IMR-90 (cell line): ENCODE data around the gene SLC35A4.

Source experiments
- BHLHE40 ChIP-seq: fragments of 150-350 bp; IDR thresholded peaks from 2 replicates; pipeline ENCODE4 v1.6.1; 2016; ENCODE audit warnings: mild to moderate bottlenecking, low read depth, low read length
- CEBPB ChIP-seq: IDR thresholded peaks from 2 replicates; pipeline ENCODE4 v1.6.1; 2012; ENCODE audit warnings: low read depth, low read length, improper control_type of control experiment
- CHD1 ChIP-seq: IDR thresholded peaks from 2 replicates; pipeline ENCODE4 v1.6.1; 2012; ENCODE audit warnings: low read depth, low read length, improper control_type of control experiment
- CTCF ChIP-seq: conservative IDR thresholded peaks from 2 replicates; pipeline ENCODE4 v1.5.1; 2012; ENCODE audit warnings: mild to moderate bottlenecking, low read depth, low read length, improper control_type of control experiment
- FOS ChIP-seq: fragments of 150-350 bp; IDR thresholded peaks from 2 replicates; pipeline ENCODE4 v1.6.1; 2016; ENCODE audit warnings: low read depth, low read length
- MAFK ChIP-seq: IDR thresholded peaks from 2 replicates; pipeline ENCODE4 v1.6.1; 2012; ENCODE audit warnings: low read depth, low read length, improper control_type of control experiment
- MAZ ChIP-seq: IDR thresholded peaks from 2 replicates; pipeline ENCODE4 v1.6.1; 2012; ENCODE audit warnings: low read depth, mild to moderate bottlenecking, low read length, improper control_type of control experiment, moderate library complexity, borderline replicate concordance
- POLR2A ChIP-seq: IDR thresholded peaks from 2 replicates; pipeline ENCODE4 v1.6.1; 2012; ENCODE audit warnings: mild to moderate bottlenecking, low read depth, low read length
- RAD21 ChIP-seq: IDR thresholded peaks from 2 replicates; pipeline ENCODE4 v1.6.1; 2012; ENCODE audit warnings: low read length, improper control_type of control experiment
- RCOR1 ChIP-seq: IDR thresholded peaks from 2 replicates; pipeline ENCODE4 v1.6.1; 2012; ENCODE audit warnings: mild to moderate bottlenecking, low read length, improper control_type of control experiment; ENCODE audit not compliant: insufficient replicate concordance
- RFX5 ChIP-seq: IDR thresholded peaks from 2 replicates; pipeline ENCODE4 v1.8.0; 2012; ENCODE audit warnings: low read depth, mild to moderate bottlenecking, low read length, moderate library complexity
- SMC3 ChIP-seq: fragments of 150-350 bp; IDR thresholded peaks from 2 replicates; pipeline ENCODE4 v1.6.1; 2016; ENCODE audit warnings: low read depth, mild to moderate bottlenecking, antibody characterized with exemption, low read length, moderate library complexity

- TF ChIP-seq CTCF (no peak), CHD1 (no peak), POLR2A (no peak), FOS (no peak), RFX5 (no peak), BHLHE40 (no peak), MAFK (no peak), CEBPB (no peak), SMC3 (no peak), RCOR1 (no peak), RAD21 (no peak), MAZ (no peak)
These were observed 17.6 kb upstream of the SLC35A4 start for GRCh38 chr5:140546851-140547507.
